ENCODE results near the gene RANBP10.
"Not testable (repeated sequence)": the region's sequence is repeated elsewhere in the genome, so short reads cannot be mapped to it uniquely, and the experiment has no call there.

- TF ChIP-seq CTCF, POLR2A (IDR thresholded peaks at IDR 0.05): not testable (repeated sequence)
These were observed 30.8 kb upstream of the RANBP10 start for GRCh38 chr16:67837190-67837589.

All from right lobe of liver (tissue), 4 donors.